ENCODE data around the gene OR8S1.
"Not testable (repeated sequence)": the region's sequence is repeated elsewhere in the genome, so short reads cannot be mapped to it uniquely, and the experiment has no call there.

Gene OR8S1, protein sequence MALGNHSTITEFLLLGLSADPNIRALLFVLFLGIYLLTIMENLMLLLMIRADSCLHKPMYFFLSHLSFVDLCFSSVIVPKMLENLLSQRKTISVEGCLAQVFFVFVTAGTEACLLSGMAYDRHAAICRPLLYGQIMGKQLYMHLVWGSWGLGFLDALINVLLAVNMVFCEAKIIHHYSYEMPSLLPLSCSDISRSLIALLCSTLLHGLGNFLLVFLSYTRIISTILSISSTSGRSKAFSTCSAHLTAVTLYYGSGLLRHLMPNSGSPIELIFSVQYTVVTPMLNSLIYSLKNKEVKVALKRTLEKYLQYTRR

DNA sequence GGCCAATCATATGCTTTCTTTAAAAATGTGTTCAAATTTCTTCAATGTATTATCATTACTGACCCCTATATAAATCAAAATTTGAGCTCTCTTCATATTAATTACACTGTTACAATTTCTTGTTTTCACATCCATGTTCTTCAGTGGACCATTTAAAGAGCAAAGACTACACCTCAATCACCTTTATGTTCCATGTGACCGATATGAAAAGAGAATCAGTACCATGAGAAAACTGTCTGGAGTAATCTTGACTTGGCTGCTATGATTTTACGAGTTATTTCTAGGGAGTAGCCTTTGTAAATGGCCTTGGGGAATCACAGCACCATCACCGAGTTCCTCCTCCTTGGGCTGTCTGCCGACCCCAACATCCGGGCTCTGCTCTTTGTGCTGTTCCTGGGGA lies at the start of gene OR8S1:
OR8S1 (plus strand) TSS at position 301 of the 400 bp plus-strand sequence; CDS start at position 301, 0 bp downstream.
- DNase-seq (ENCODE audit: low spot score): no peak

DNA sequence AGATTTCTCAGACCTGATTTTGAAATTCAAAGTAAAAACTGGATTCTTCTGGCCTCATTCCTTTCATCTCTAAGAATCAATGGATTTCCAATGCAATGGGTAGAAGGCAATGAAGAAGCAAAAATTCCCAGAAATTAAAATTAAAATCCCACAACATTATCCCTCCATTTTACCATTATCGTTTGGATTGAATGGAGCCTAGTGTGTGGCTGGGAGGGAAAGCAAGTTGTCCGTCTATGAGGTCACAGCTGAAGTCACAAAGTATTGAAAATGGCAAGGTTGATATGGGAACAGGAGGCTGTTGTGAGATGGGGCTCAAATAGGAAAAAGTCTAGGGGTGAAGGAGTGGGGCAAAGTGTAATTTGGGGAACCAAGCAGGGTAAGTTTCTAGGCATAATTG lies 43.2 kb upstream of the OR8S1 start, which contains the start of gene C12orf54:
C12orf54 (plus strand) TSS at position 301 of the 400 bp plus-strand sequence. CDS start 799 bp downstream, outside the sequence.
- DNase-seq (ENCODE audit: low spot score): no peak

GRCh38 chr12:48482930-48483329 lies 42.5 kb upstream of the OR8S1 start:
- no peak for DNase-seq (ENCODE audit: low spot score)

GRCh38 chr12:48486261-48486660 lies 39.2 kb upstream of the OR8S1 start:
- DNase-seq (ENCODE audit: low spot score): no peak

DNA sequence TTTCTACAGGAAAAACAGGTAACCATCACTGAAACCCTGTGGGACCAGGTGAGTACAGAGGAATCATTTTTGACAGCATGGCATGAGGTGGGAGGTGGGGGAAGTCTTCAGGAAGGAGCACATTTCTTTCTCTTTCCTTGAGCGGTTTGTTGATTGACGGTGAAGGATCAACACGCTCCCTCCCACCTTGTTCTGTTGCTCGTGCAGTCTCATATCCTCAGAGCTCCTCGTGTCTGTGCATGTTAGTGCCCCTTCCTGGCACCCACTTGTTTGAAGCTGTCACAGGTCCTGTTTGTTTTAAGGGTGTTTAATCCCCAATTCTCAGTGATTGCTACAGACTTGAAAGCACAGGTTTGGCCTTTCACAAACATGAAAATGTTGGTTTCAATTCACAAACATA lies 38.8 kb upstream of the OR8S1 start:
- DNase-seq (ENCODE audit: low spot score): no peak

GRCh38 chr12:48489012-48489411 lies 36.4 kb upstream of the OR8S1 start:
- DNase-seq (ENCODE audit: low spot score): no peak

GRCh38 chr12:48489456-48489855 lies 36.0 kb upstream of the OR8S1 start:
- not testable (repeated sequence) for DNase-seq (ENCODE audit: low spot score)

DNA sequence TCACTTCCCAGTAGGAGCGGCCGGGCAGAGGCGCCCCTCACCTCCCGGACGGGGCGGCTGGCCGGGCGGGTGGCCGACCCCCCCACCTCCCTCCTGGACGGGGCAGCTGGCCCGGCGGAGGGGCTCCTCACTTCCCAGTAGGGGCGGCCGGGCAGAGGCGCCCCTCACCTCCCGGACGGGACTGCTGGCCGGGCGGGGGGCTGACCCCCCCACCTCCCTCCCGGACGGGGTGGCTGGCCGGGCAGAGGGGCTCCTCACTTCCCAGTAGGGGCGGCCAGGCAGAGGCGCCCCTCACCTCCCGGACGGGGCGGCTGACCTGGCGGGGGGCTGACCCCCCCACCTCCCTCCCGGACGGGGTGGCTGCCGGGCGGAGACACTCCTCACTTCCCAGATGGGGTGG lies 25.2 kb upstream of the OR8S1 start:
- DNase-seq (ENCODE audit: low spot score): not testable (repeated sequence)

DNA sequence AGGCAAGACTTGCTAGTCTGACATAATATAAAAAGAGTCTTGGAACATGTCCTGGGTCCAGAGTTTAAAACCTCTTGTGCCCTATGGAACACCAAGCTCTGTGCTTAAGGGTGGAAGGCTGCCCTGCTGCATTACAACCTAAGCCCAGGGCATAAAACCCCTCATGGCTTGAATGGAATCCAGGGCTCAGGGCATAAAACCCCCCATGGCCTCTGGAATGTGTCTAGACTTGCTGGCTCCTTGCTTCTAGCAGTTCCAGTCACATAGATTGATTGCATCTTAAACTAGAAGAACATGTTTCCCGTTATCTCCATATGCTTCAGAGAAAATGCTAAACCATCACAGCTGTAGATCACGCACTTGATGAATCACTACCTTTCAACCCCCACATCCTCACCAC lies 18.6 kb upstream of the OR8S1 start:
- DNase-seq (ENCODE audit: low spot score): not testable (repeated sequence)

DNA sequence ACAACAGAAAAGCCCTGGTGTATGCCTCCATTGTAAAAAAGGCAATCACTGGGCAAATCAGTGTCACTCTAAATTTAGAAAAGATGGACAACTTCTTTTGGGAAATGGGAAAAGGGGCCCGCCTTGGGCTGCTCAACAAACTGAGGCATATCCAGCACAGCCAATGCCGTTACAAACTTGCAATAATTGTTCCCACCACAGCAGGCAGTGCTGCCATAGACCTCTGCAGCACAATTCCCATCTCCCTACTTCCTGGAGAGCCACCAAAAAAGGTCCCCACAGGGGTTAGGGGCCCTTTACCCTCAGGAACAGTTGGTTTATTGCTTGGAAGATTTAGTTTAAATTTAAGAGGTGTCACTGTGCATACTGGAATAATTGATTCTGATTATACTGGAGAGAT lies 16.4 kb upstream of the OR8S1 start:
- DNase-seq (ENCODE audit: low spot score): no peak

DNA sequence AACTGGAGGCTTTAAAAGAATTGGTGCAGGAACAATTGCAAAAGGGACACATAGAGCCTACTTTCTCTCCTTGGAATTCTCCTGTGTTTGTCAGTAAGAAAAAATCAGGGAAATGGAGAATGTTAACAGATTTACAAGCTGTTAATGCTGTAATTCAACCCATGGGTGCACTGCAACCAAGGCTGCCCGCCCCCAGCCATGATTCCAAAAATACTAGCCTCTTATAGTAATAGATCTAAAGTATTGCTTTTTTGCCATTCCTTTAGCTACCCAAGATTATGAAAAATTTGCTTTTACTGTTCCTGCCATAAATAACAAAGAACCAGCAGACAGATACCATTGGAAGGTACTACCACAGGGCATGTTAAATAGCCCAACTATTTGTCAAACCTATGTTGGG lies 15.3 kb upstream of the OR8S1 start:
- DNase-seq (ENCODE audit: low spot score): no peak

- DNase-seq (ENCODE audit: low spot score): no peak
Observed at GRCh38 chr12:48512855-48513254, 12.6 kb upstream of the OR8S1 start.

- DNase-seq (ENCODE audit: low spot score): no peak
Observed at GRCh38 chr12:48514728-48515127, 10.7 kb upstream of the OR8S1 start.

DNA sequence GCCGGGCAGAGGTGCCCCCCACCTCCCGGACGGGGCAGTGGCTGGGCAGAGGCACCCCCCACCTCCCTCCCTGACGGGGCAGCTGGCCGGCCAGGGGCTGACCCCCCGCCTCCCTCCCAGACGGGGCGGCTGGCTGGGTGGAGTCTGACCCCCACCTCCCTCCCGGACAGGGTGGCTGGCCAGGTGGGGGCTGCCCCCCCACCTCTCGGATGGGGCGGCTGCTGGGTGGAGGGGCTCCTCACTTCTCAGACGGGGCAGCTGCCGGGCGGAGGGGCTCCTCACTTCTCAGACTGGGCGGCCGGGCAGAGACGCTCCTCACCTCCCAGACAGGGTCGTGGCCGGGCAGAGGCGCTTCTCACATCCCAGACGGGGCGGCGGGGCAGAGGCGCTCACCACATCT lies 5.1 kb upstream of the OR8S1 start:
- DNase-seq (ENCODE audit: low spot score): not testable (repeated sequence)

DNA sequence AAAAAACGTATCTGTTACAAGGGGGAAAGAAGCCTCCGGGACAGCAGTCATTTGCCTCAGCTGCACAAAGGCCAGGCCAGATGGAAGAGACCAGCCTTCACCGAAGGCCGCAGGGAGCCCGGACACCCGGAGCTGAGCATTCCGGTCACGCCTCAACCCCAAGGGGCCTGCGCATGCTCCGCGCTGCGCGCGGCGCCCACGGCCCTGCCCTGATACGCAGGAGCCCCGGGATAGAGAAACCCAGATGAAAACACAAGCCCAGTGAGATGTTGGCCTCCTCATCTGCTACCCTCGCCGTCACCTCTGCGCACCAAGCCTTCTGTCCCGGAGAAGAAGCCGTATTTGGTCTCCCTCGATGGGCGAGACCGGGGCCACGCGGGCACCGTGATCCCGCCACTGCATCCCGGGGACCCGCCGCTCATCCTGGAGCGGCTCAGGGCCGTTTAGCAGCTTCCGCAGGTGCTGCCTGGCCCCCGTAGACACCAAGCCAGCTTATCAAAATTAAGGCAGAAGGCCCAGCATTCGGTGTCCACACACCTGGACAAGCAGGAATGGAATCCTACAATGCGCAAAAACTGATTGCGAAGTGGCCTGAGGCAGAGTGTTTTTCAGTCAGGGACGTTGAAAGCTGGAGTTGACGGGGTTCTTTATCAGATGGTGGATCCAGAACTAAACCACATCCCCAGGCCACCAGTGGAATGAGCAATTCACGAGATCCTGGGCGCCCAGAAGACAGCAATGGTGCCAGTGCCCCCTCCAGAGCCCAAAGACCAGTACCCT lies 2.6 kb downstream of the OR8S1 start:
- no peak for DNase-seq (ENCODE audit: low spot score)

- no peak for DNase-seq (ENCODE audit: low spot score)
Observed at GRCh38 chr12:48532601-48533000, 7.2 kb downstream of the OR8S1 start.

DNA sequence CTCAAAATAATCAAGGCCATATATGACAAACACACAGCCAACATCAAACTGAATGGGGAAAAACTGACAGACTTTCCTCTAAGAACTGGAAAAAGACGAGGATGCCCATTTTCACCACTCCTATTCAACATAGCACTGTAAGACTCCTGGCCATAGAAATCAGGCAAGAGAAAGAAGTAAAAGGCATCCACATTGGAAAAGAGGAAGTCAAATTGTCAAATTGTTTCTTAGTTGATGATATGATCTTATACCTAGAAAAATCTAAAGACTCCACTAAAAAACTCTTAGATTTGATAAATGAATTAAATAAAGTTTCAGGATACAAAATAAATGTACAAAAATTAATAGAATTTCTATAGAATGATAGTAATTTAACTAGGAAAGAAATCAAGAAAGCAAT lies 11.2 kb downstream of the OR8S1 start:
- no peak for DNase-seq (ENCODE audit: low spot score)

DNA sequence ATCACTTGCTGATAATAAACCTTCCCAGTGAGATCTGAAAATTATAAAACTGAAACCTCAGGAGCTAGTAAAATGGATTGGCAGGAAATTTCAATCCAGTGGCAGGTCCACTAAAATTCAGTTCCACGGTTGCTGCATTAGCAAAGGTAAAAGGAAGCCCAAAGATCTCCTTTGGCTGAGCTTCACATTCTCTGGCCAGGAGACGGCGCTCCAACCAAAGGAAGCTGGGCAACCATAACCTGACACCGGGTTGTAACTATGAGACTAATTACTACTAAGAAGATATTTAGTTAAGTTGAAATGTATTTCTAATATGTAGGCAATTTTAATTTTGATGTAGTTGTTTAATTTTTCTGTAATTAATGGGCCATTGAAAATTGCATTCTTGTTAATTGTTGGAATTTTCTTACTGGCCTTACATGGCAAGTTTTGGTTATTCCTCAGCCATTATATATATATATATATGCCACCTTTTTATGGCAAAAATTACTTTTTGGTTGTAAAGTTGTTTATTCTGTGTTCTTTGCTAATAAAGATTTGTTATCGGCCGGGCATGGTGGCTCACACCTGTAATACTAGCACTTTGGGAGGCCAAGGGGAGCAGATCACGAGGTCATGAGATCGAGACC lies 17.0 kb downstream of the OR8S1 start:
- DNase-seq (ENCODE audit: low spot score): no peak

DNA sequence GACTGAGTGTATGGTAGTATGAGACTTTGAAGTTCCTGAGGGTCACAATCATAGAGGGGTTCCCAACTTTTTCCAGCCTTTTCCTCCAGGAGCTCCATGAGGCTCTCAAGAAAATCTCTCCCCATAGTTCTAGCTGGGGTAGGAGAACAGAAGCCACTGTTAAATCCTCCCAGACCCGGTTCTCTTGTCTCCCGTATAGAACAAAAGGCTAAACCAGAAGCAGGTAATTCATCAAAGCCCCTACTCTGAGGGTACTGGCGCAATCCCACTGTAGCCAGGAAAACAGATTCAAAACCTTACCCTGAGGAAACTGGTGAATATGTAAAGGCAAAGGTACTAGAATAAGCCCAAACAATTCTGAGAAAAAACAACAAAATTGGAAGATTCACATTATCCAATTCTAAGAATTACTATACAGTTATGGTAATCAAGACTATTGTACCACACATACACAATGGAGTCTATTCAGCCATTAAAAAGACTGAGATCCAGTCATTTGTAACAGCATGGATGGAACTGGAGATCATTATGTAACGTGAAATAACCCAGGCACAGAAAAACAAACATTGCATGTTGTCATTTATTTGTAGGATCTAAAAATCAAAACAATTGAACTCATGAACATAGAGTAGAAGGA lies 20.5 kb downstream of the OR8S1 start:
- no peak for DNase-seq (ENCODE audit: low spot score)

- DNase-seq (ENCODE audit: low spot score): not testable (repeated sequence)
Observed at GRCh38 chr12:48547012-48547411, 21.6 kb downstream of the OR8S1 start.

DNA sequence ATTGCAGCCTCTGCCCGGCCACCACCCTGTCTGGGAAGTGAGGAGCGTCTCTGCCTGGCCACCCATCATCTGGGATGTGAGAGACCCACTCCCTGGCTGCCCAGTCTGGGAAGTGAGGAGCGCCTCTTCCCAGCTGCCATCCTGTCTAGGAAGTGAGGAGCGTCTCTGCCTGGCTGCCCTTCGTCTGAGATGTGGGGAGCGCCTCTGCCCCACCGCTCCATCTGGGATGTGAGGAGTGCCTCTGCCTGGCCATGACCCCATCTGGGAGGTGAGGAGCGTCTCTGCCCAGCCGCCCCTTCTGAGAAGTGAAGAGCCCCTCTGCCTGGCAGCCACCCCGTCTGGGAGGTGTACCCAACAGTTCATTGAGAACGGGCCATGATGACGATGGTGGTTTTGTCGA lies 26.2 kb downstream of the OR8S1 start:
- not testable (repeated sequence) for DNase-seq (ENCODE audit: low spot score)

GRCh38 chr12:48553666-48554343 lies 28.4 kb downstream of the OR8S1 start:
- not testable (repeated sequence) for DNase-seq (ENCODE audit: low spot score)
